Immature natural killer cell (primary cell): ENCODE measurements around the gene CYCS. TPM values are rescaled to one million over a fixed set of nuclear protein-coding genes. Genes with fewer than 3 reads are reported as not detected.
A peak's percentile ranks its signal among the peaks of the same experiment; 100 is the strongest.
"Not testable (repeated sequence)": the region's sequence is repeated elsewhere in the genome, so short reads cannot be mapped to it uniquely, and the experiment has no call there.

ENCODE experiments used
- DNase-seq, 3 donors: peaks; one replicate each; pipeline ENCODE4 v3.0.0; 2022; ENCODE audit warnings: mixed read lengths in 1 of 3
- H3K27ac Mint-ChIP-seq, 6 donors: one replicate each; pipeline ENCODE4 v1.8.0; 2020; ENCODE audit warnings: mixed read lengths in 6 of 6, mild to moderate bottlenecking in 5 of 6, inconsistent platforms in 4 of 6, moderate library complexity in 3 of 6
- H3K27me3 Mint-ChIP-seq, 3 donors: one replicate each; pipeline ENCODE4 v1.8.0; 2020 to 2021; ENCODE audit warnings: low read depth in 3 of 3, mild to moderate bottlenecking in 3 of 3, mixed read lengths in 3 of 3, moderate library complexity in 3 of 3, inconsistent platforms in 1 of 3
- H3K36me3 Mint-ChIP-seq, 3 donors: one replicate each; pipeline ENCODE4 v1.8.0; 2020; ENCODE audit warnings: mixed read lengths in 3 of 3, inconsistent platforms in 2 of 3, mild to moderate bottlenecking in 2 of 3
- H3K4me1 Mint-ChIP-seq, 2 donors: one replicate each; pipeline ENCODE4 v1.8.0; 2020; ENCODE audit warnings: inconsistent platforms in 2 of 2, mild to moderate bottlenecking in 2 of 2, mixed read lengths in 2 of 2, moderate library complexity in 1 of 2
- H3K4me3 Mint-ChIP-seq, 5 donors: one replicate each; pipeline ENCODE4 v1.8.0; 2020; ENCODE audit warnings: mild to moderate bottlenecking in 5 of 5, mixed read lengths in 5 of 5, inconsistent platforms in 3 of 5, moderate library complexity in 3 of 5
- H3K9me3 Mint-ChIP-seq, 6 donors: one replicate each; pipeline ENCODE4 v1.8.0; 2020; ENCODE audit warnings: mild to moderate bottlenecking in 6 of 6, mixed read lengths in 6 of 6, inconsistent platforms in 4 of 6, moderate library complexity in 3 of 6
- polyA plus RNA-seq, 3 donors: library from polyadenylated mRNA; unstranded; fragments of 300-500 nt; fragmentation: Illumina TruSeq; gene quantifications; one replicate each; pipeline ENCODE4 v1.2.3, GENCODE V29; 2021

CYCS gene
- polyA plus RNA-seq, 3 donors from 2014 or later, result 142 to 264 (median 186) TPM

GRCh38 chr7:25139536-25139935 lies 14.5 kb upstream of the CYCS start:
- Mint-ChIP-seq H3K9me3 (no peaks in the 10 kb centered on the region), H3K27me3 (no peaks in the 10 kb centered on the region), H3K4me1 (no peaks in the 10 kb centered on the region), H3K36me3 (peaks cover 11 to 25% (median 18%) of the 10 kb centered on the region in 3 donors), H3K4me3 (no peak overlapping the region), H3K27ac (no peak overlapping the region)
- DNase-seq, result no peak

DNA sequence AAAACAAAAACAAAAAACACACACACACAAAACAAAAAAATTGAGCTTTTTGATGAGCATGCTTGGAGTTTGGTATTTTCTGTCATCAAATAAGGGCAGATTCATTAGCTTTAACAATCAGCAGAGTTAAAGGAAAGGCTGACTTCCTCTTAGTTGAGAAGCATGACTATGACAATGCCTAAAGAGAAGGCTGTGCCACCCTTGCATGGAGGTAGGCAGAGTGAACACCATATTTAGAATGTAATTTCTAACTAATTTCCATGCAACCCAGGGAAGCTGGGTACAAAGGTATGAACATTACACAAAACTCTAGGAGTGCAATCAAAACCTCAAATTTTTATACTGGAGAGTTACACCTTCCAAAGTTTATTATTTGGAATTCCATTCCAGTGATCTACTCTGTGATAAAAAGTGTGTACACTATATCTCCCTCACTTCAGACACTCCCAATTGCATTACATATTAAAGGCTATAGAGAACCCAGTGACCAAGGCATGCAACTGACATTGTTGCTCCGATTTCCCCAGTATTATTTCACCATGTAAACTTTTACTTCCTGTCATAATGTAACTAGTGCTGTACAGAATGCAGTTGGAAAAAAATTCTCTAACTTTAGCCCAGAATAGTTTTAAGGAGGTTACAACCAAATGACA lies 9.4 kb upstream of the CYCS start:
- DNase-seq, result no peak
- Mint-ChIP-seq H3K4me3 (no peak overlapping the region), H3K36me3 (peaks cover 8 to 13% (median 11%) of the 10 kb centered on the region in 3 donors), H3K27me3 (peaks cover 0 to 5% (median 0%) of the 10 kb centered on the region in 3 donors), H3K9me3 (no peaks in the 10 kb centered on the region), H3K27ac (no peak overlapping the region), H3K4me1 (peaks cover 6 to 9% of the 10 kb centered on the region in 2 donors)

GRCh38 chr7:25132430-25132829 lies 7.4 kb upstream of the CYCS start:
- Mint-ChIP-seq H3K9me3 (no peaks in the 10 kb centered on the region), H3K27ac (no peak overlapping the region), H3K27me3 (peaks cover 0 to 8% (median 0%) of the 10 kb centered on the region in 3 donors), H3K4me3 (no peak overlapping the region), H3K4me1 (peaks cover 6 to 9% of the 10 kb centered on the region in 2 donors), H3K36me3 (peaks cover 8 to 11% (median 10%) of the 10 kb centered on the region in 3 donors)
- no peak for DNase-seq

- Mint-ChIP-seq H3K27me3 (peaks cover 11 to 26% (median 14%) of the 10 kb centered on the region in 3 donors), H3K36me3 (peaks cover 6 to 13% (median 7%) of the 10 kb centered on the region in 3 donors), H3K9me3 (no peaks in the 10 kb centered on the region), H3K27ac (peak overlapping the region; percentile 2 to 99 (median 18)), H3K4me3 (peak overlapping the region in 4 of 5 donors; percentile 4 to 46 (median 28)), H3K4me1 (peaks cover 22 to 35% of the 10 kb centered on the region in 2 donors)
- no peak for DNase-seq
Measured at GRCh38 chr7:25126751-25127150, 1.7 kb upstream of the CYCS start.

DNA sequence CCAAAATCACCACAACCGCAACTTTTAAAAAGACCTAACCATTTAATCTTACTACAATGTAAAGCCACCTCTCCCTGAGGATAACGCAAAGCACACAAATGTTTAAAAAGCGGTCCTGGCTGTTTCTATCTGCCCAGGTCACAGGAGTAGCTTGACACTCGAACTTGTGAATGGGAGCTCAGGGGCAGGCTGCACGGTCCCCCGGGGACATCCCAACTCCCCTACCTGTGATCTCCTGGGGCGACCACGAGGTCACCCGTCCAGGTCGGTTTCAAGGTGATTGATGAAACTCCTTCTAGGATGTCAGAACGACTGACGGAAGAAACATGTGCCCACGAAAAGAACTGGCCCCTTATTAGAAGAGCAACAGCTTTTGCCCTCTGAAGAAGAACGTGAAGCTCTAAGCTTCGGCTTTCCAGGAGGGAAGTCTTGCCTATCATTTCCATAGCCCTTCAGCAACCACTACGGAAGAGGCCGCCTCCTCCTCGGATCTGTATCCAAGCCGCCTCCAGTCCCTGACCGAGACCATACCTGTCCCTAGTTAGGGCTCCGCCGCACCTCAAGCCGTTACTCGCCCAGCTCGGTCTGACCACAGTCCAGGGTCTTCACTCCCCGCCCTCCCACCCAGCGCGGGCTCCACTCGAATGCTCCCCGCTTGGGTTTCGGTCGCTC lies 459 bp downstream of the CYCS start:
- Mint-ChIP-seq H3K27me3 (peaks cover 13 to 24% (median 15%) of the 10 kb centered on the region in 3 donors), H3K27ac (peak overlapping the region; percentile 98 to 100 (median 100)), H3K4me3 (peak overlapping the region; percentile 98 to 100 (median 100)), H3K9me3 (no peaks in the 10 kb centered on the region), H3K4me1 (peaks cover 26 to 35% of the 10 kb centered on the region in 2 donors), H3K36me3 (peaks cover 11 to 15% (median 13%) of the 10 kb centered on the region in 3 donors)
- DNase-seq, result peak; percentile 13 to 26 (median 22)

- peaks cover 36 to 44% of the 10 kb centered on the region in 2 donors for H3K4me1 Mint-ChIP-seq
- peak overlapping the region in 5 of 6 donors; percentile 4 to 75 (median 17) for H3K27ac Mint-ChIP-seq
- no peak for DNase-seq
- H3K4me3 Mint-ChIP-seq, result peak overlapping the region in 1 of 5 donors; percentile 37
- H3K9me3 Mint-ChIP-seq, result no peaks in the 10 kb centered on the region
- H3K36me3 Mint-ChIP-seq, result peaks cover 11 to 15% (median 14%) of the 10 kb centered on the region in 3 donors
- peaks cover 13 to 20% (median 17%) of the 10 kb centered on the region in 3 donors for H3K27me3 Mint-ChIP-seq
Measured at GRCh38 chr7:25122373-25122772, 2.7 kb downstream of the CYCS start.

- no peak for DNase-seq
- Mint-ChIP-seq H3K4me3 (no peak overlapping the region), H3K4me1 (peaks cover 44 to 52% of the 10 kb centered on the region in 2 donors), H3K36me3 (peaks cover 11 to 15% (median 14%) of the 10 kb centered on the region in 3 donors), H3K9me3 (no peaks in the 10 kb centered on the region), H3K27ac (peak overlapping the region in 1 of 6 donors; percentile 75), H3K27me3 (peaks cover 13 to 20% (median 19%) of the 10 kb centered on the region in 3 donors)
Measured at GRCh38 chr7:25121599-25121998, 3.5 kb downstream of the CYCS start.

DNA sequence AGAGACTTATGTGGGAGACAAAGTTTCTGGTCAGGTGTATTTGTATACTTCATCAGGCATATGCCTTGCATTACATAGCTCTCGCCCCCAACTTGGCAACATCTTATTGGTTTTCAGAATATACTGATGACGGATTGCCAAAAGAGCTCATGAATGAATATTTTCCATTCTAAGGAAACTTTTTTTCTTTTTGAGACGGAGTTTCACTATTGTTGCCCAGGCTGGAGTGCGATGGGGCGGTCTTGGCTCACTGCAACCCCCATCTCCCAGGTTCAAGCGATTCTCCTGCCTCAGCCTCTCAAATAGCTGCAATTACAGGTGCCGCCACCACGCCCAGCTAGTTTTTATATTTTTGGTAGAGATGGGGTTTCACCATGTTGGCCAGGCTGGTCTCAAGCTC lies 6.0 kb downstream of the CYCS start:
- H3K4me1 Mint-ChIP-seq, result peaks cover 36 to 42% of the 10 kb centered on the region in 2 donors
- H3K27me3 Mint-ChIP-seq, result peaks cover 3 to 6% (median 5%) of the 10 kb centered on the region in 3 donors
- peak overlapping the region in 3 of 6 donors; percentile 62 to 94 (median 93) for H3K27ac Mint-ChIP-seq
- H3K36me3 Mint-ChIP-seq, result peaks cover 11 to 14% (median 12%) of the 10 kb centered on the region in 3 donors
- no peaks in the 10 kb centered on the region for H3K9me3 Mint-ChIP-seq
- no peak overlapping the region for H3K4me3 Mint-ChIP-seq
- DNase-seq, result no peak

DNA sequence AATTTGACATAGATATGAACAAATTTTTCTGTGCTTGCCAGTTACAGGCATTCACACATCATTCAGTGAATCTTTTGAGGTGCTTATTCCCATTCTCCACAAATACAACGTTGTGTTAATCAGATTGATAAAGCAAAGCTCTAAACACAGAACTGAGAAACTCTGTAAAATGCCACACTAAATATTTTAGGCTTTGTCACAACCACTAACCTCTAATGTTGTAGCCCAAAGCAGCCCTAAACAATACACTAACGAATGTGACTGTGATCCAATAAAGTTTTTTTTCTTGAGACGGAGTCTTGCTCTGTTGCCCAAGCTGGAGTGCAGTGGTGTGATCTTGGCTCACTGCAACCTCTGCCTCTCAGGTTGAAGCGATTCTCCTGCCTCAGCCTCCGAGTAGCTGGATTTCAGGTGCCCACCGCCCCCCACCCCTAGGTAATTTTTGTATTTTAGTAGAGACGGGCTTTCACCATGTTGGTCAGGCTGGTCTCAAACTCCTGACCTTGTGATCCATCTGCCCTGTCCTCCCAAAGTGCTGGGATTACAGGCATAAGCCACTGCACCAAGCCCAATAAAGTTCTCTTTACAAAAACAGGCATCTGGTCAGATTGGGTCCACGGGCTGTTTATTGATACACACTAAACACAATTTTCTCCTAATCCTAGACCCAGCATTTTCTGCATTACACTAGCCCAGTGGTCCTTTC lies 6.9 kb downstream of the CYCS start:
- peaks cover 11 to 14% (median 12%) of the 10 kb centered on the region in 3 donors for H3K36me3 Mint-ChIP-seq
- peaks cover 29 to 33% of the 10 kb centered on the region in 2 donors for H3K4me1 Mint-ChIP-seq
- H3K27me3 Mint-ChIP-seq, result peaks cover 2 to 5% (median 2%) of the 10 kb centered on the region in 3 donors
- no peak for DNase-seq
- H3K27ac Mint-ChIP-seq, result peak overlapping the region; percentile 93 to 97 (median 94)
- no peaks in the 10 kb centered on the region for H3K9me3 Mint-ChIP-seq
- peak overlapping the region in 4 of 5 donors; percentile 11 to 79 (median 44) for H3K4me3 Mint-ChIP-seq

GRCh38 chr7:25117226-25118047 lies 7.6 kb downstream of the CYCS start:
- no peaks in the 10 kb centered on the region for H3K9me3 Mint-ChIP-seq
- peak overlapping the region; percentile 67 to 81 (median 77) for H3K4me3 Mint-ChIP-seq
- peaks cover 2 to 7% (median 6%) of the 10 kb centered on the region in 3 donors for H3K27me3 Mint-ChIP-seq
- H3K36me3 Mint-ChIP-seq, result peaks cover 9 to 16% (median 11%) of the 10 kb centered on the region in 3 donors
- H3K27ac Mint-ChIP-seq, result peak overlapping the region; percentile 93 to 97 (median 94)
- DNase-seq, result peak; percentile 41 to 60 (median 58)
- H3K4me1 Mint-ChIP-seq, result peaks cover 29 to 31% of the 10 kb centered on the region in 2 donors

DNA sequence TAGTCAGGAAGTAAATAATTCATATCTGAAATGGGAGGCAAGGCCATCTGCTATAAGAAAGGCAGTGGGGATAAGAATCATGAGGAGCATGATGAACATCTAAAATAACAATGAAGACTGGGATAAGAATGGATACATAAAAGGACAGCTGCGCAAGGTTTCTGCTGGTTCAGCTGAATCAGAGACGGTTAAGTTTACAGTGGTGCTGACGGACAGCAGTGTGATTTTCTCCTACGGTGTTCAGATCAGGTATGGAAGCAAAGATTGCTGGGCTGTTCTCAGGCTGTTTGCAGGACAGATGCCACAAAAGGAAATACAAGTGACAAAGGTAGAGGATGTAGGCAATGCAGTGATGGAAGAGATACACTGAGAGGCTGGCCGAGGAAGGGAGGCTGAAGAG lies 8.4 kb downstream of the CYCS start:
- Mint-ChIP-seq H3K4me1 (peaks cover 25 to 28% of the 10 kb centered on the region in 2 donors), H3K36me3 (peaks cover 1 to 11% (median 3%) of the 10 kb centered on the region in 3 donors), H3K4me3 (peak overlapping the region in 3 of 5 donors; percentile 73 to 81 (median 79)), H3K27ac (peak overlapping the region; percentile 93 to 97 (median 94)), H3K9me3 (no peaks in the 10 kb centered on the region), H3K27me3 (peaks cover 2 to 8% (median 4%) of the 10 kb centered on the region in 3 donors)
- DNase-seq, result no peak

DNA sequence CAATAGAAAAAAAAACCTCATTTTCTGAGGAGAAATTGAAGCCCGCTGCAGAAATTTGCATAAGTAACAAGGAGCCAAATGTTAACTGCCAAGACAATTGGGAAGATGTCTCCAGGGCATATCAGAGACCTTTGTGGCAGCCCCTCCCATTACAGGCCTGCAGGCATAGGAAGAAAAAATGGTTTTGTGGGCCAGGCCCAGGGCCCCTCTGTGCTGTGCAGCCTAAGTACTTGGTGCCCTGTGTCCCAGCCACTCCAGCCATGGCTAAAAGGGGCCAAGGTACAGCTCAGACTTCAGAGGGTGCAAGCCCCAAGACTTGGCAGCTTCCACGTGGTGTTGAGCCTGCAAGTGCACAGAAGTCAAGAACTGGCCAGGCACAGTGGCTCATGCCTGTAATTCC lies 14.5 kb downstream of the CYCS start:
- H3K27ac Mint-ChIP-seq, H3K4me1 Mint-ChIP-seq, H3K9me3 Mint-ChIP-seq, H3K27me3 Mint-ChIP-seq, H3K4me3 Mint-ChIP-seq, H3K36me3 Mint-ChIP-seq, DNase-seq: not testable (repeated sequence)

DNA sequence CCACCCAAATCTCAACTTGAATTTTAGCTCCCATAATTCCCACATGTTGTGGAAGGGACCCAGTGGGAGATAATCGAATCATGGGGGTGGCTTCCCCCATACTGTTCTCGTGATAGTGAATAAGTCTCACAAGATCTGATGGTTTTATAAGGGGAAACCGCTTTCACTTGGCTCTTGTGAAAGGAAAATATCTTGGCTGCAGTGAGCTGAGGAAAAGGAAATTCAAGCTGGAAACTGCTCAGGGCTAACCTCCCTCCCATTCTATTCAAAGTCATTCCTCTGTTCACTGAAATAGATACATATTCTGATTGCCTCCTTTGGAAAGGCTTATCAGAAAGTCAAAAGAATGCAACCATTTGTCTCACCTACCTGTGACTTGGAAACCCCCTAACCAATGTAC lies 15.8 kb downstream of the CYCS start:
- Mint-ChIP-seq H3K27me3 (peaks cover 2 to 8% (median 5%) of the 10 kb centered on the region in 3 donors), H3K27ac (no peak overlapping the region), H3K9me3 (peaks cover 0 to 1% (median 0%) of the 10 kb centered on the region in 6 donors), H3K36me3 (peaks cover 0 to 3% (median 0%) of the 10 kb centered on the region in 3 donors), H3K4me1 (no peaks in the 10 kb centered on the region), H3K4me3 (no peak overlapping the region)
- DNase-seq, result no peak
